ENCODE measurements around the gene PEF1. TPM values are rescaled to one million over a fixed set of nuclear protein-coding genes. Genes with fewer than 3 reads are reported as not detected.

PEF1 gene
- total RNA-seq, 1 donor from 2014 or later: 31.1 TPM

- ATAC-seq (ENCODE audit: poor library complexity): no peak
- DNase-seq: peak; percentile 88
- intact Hi-C loops (cut with DNase I): no loop called here
Observed at GRCh38 chr1:31645274-31645568, 545 bp upstream of the PEF1 start.

- DNase-seq (no peak), ATAC-seq (ENCODE audit: poor library complexity) (no peak)
- intact Hi-C loops (cut with DNase I): no loop called here
Observed at GRCh38 chr1:31643976-31644559, 608 bp downstream of the PEF1 start.

GRCh38 chr1:31642897-31643296, 1.8 kb downstream of the PEF1 start:
- DNase-seq (no peak), ATAC-seq (ENCODE audit: poor library complexity) (no peak)
- intact Hi-C loops (cut with DNase I): no loop called here

- ATAC-seq (ENCODE audit: poor library complexity) (no peak), DNase-seq (no peak)
- intact Hi-C loops (cut with DNase I): no loop called here
Observed at GRCh38 chr1:31642366-31642765, 2.3 kb downstream of the PEF1 start.

- intact Hi-C loops (cut with DNase I): no loop called here
- DNase-seq: no peak
Observed at GRCh38 chr1:31640964-31641363, 3.7 kb downstream of the PEF1 start.

GRCh38 chr1:31640179-31640578, 4.5 kb downstream of the PEF1 start:
- intact Hi-C loops (cut with DNase I): no loop called here
- ATAC-seq (ENCODE audit: poor library complexity) (no peak), DNase-seq (no peak)

More at GRCh38 chr1:31640964-31641363, 3.7 kb downstream of the PEF1 start:
- no peak for ATAC-seq (ENCODE audit: poor library complexity)

GRCh38 chr1:31639543-31639942, 5.1 kb downstream of the PEF1 start:
- DNase-seq: no peak
- intact Hi-C loops (cut with DNase I): no loop called here
- ATAC-seq (ENCODE audit: poor library complexity): no peak

- ATAC-seq (ENCODE audit: poor library complexity) (no peak), DNase-seq (no peak)
- intact Hi-C loops (cut with DNase I): no loop called here
Observed at GRCh38 chr1:31637915-31638673, 6.6 kb downstream of the PEF1 start.

- no peak for ATAC-seq (ENCODE audit: poor library complexity)
- DNase-seq: no peak
- intact Hi-C loops (cut with DNase I): no loop called here
Observed at GRCh38 chr1:31633117-31633516, 11.6 kb downstream of the PEF1 start.

GRCh38 chr1:31632649-31633048, 12.0 kb downstream of the PEF1 start:
- DNase-seq (no peak), ATAC-seq (ENCODE audit: poor library complexity) (no peak)
- intact Hi-C loops (cut with DNase I): no loop called here

- DNase-seq (no peak), ATAC-seq (ENCODE audit: poor library complexity) (no peak)
- intact Hi-C loops (cut with DNase I): no loop called here
Observed at GRCh38 chr1:31628931-31629556, 15.6 kb downstream of the PEF1 start.

- peak; percentile 80 for DNase-seq
- ATAC-seq (ENCODE audit: poor library complexity): peak; percentile 81
- intact Hi-C loops (cut with DNase I): no loop called here
Observed at GRCh38 chr1:31627930-31628559, 16.6 kb downstream of the PEF1 start.

- DNase-seq (peak; percentile 75), ATAC-seq (ENCODE audit: poor library complexity) (peak; percentile 78)
- intact Hi-C loops (cut with DNase I): no loop called here
Observed at GRCh38 chr1:31627301-31627929, 17.3 kb downstream of the PEF1 start.

GRCh38 chr1:31626223-31627207, 18.2 kb downstream of the PEF1 start:
- DNase-seq (no peak), ATAC-seq (ENCODE audit: poor library complexity) (peak; percentile 3)
- intact Hi-C loops (cut with DNase I): no loop called here

GRCh38 chr1:31625561-31626222, 19.0 kb downstream of the PEF1 start:
- DNase-seq: no peak
- no peak for ATAC-seq (ENCODE audit: poor library complexity)
- intact Hi-C loops (cut with DNase I): no loop called here

- no peak for ATAC-seq (ENCODE audit: poor library complexity)
- intact Hi-C loops (cut with DNase I): no loop called here
- no peak for DNase-seq
Observed at GRCh38 chr1:31624731-31625514, 19.8 kb downstream of the PEF1 start.

GRCh38 chr1:31624309-31624708, 20.4 kb downstream of the PEF1 start:
- intact Hi-C loops (cut with DNase I): no loop called here
- DNase-seq (no peak), ATAC-seq (ENCODE audit: poor library complexity) (no peak)

All from Right ventricle myocardium superior (tissue), 1 donor.